Left lung (tissue), 10 donors: Measurements from ENCODE around the gene MRPL54. TPM values are rescaled to one million over a fixed set of nuclear protein-coding genes. Genes with fewer than 3 reads are reported as not detected.

Source experiments
- ATAC-seq: fragments of 200-7000 bp; cut with Tn5 transposase; one replicate; pipeline ENCODE4 v1.9.1; 2020; ENCODE audit warnings: moderate library complexity
- DNase-seq, 4 donors: peaks; one replicate each; pipeline ENCODE4 v3.0.0-alpha.2; 2013 to 2020
- H3K27ac ChIP-seq, 2 donors: fragments of 200-600 bp; sonication (generic) in 1 of 2; one replicate each; pipeline versions ENCODE4 v1.5.0 to v1.8.0; 2020 to 2021
- H3K27me3 ChIP-seq, 2 donors: fragments of 200-600 bp; sonication (generic) in 1 of 2; one replicate each; pipeline versions ENCODE4 v1.5.0 to v1.8.0; 2020 to 2021
- H3K36me3 ChIP-seq, 2 donors: fragments of 200-600 bp; sonication (generic) in 1 of 2; one replicate each; pipeline versions ENCODE4 v1.5.0 to v1.8.0; 2020 to 2021
- H3K4me1 ChIP-seq, 2 donors: fragments of 200-600 bp; one replicate each; pipeline ENCODE4 v1.8.0; 2021
- H3K4me3 ChIP-seq, 2 donors: fragments of 200-600 bp; sonication (generic) in 1 of 2; one replicate each; pipeline versions ENCODE4 v1.5.0 to v1.8.0; 2020 to 2021; ENCODE audit warnings: mild to moderate bottlenecking in 1 of 2
- H3K9me3 ChIP-seq, 2 donors: fragments of 200-600 bp; sonication (generic) in 1 of 2; one replicate each; pipeline versions ENCODE4 v1.5.0 to v1.8.0; 2020 to 2021
- CTCF ChIP-seq, 2 donors: fragments of 200-600 bp; sonication (generic) in 1 of 2; IDR thresholded peaks; one replicate each; pipeline versions ENCODE4 v1.5.0 to v1.8.0; 2021; ENCODE audit warnings: antibody characterized with exemption in 2 of 2
- intact Hi-C, 2 donors: fragments of 100-400 bp; cut with DNase I; formaldehyde crosslinking; loops; one replicate each; pipeline versions ENCODE4 v1.11.2 to v1.14.2; 2022
- polyA plus RNA-seq, 6 donors: library from polyadenylated mRNA; unstranded; fragments of 120-200 nt; gene quantifications; one replicate each; pipeline ENCODE4 v1.2.1, GENCODE V29; 2013; ENCODE audit not compliant: insufficient read length in 6 of 6
- total RNA-seq, 2 donors: library from RNA; stranded (reverse); fragmentation: NEBNext Ultra II Directional; extraction: Animal tissue kit (Norgen Biotek cat#: 25700); gene quantifications; one replicate each; pipeline ENCODE4 v1.2.1, GENCODE V29; 2021
- donor health status: DM: no; HTN: yes; CAD: no.
- donor health status: DM: no; HTN: no; CAD: no.

The MRPL54 gene
- total and polyA plus RNA-seq, 8 donors: 24.4 to 59.1 (median 31.7) TPM

GRCh38 chr19:3778899-3779723, 16.6 kb downstream of the MRPL54 start:
- peak in 1 of 4 donors; percentile 78 for DNase-seq
- H3K4me3 ChIP-seq: no peak overlapping the region
- no peak overlapping the region for H3K27ac ChIP-seq
- H3K9me3 ChIP-seq: peaks cover 0 to 22% of the 10 kb centered on the region in 2 donors
- H3K4me1 ChIP-seq: no peaks in the 10 kb centered on the region
- intact Hi-C loops: no loop called here
- no peaks in the 10 kb centered on the region for H3K36me3 ChIP-seq
- TF ChIP-seq CTCF (IDR thresholded peaks at IDR 0.05): no peak
- ATAC-seq: no peak
- H3K27me3 ChIP-seq: peaks cover 0 to 16% of the 10 kb centered on the region in 2 donors

- Histone ChIP-seq H3K36me3 (no peaks in the 10 kb centered on the region), H3K27ac (no peak overlapping the region), H3K4me3 (no peak overlapping the region), H3K4me1 (peaks cover 0 to 12% of the 10 kb centered on the region in 2 donors), H3K9me3 (peaks cover 0 to 22% of the 10 kb centered on the region in 2 donors), H3K27me3 (peaks cover 10 to 33% of the 10 kb centered on the region in 2 donors)
- intact Hi-C loops: no loop called here
- ATAC-seq: no peak
- no peak for TF ChIP-seq CTCF (IDR thresholded peaks at IDR 0.05)
- DNase-seq: no peak
Measured at GRCh38 chr19:3780786-3781304, 18.4 kb downstream of the MRPL54 start.

- Histone ChIP-seq H3K36me3 (no peaks in the 10 kb centered on the region), H3K4me3 (no peak overlapping the region), H3K9me3 (peaks cover 0 to 22% of the 10 kb centered on the region in 2 donors), H3K27ac (no peak overlapping the region), H3K27me3 (peaks cover 12 to 41% of the 10 kb centered on the region in 2 donors), H3K4me1 (peaks cover 0 to 17% of the 10 kb centered on the region in 2 donors)
- ATAC-seq: no peak
- intact Hi-C loops: no loop called here
- TF ChIP-seq CTCF (IDR thresholded peaks at IDR 0.05): no peak
- DNase-seq: no peak
Measured at GRCh38 chr19:3781603-3782002, 19.1 kb downstream of the MRPL54 start.

GRCh38 chr19:3782330-3782729, 19.8 kb downstream of the MRPL54 start:
- Histone ChIP-seq H3K27ac (no peak overlapping the region), H3K4me3 (no peak overlapping the region), H3K9me3 (peaks cover 0 to 22% of the 10 kb centered on the region in 2 donors), H3K36me3 (no peaks in the 10 kb centered on the region), H3K27me3 (peaks cover 12 to 48% of the 10 kb centered on the region in 2 donors), H3K4me1 (peaks cover 0 to 18% of the 10 kb centered on the region in 2 donors)
- DNase-seq: no peak
- intact Hi-C loops: no loop called here
- no peak for ATAC-seq
- TF ChIP-seq CTCF (IDR thresholded peaks at IDR 0.05): no peak

- Histone ChIP-seq H3K9me3 (peaks cover 0 to 22% of the 10 kb centered on the region in 2 donors), H3K27me3 (peaks cover 12 to 48% of the 10 kb centered on the region in 2 donors), H3K36me3 (no peaks in the 10 kb centered on the region), H3K4me3 (no peak overlapping the region), H3K27ac (no peak overlapping the region), H3K4me1 (peaks cover 0 to 18% of the 10 kb centered on the region in 2 donors)
- no peak for ATAC-seq
- TF ChIP-seq CTCF (IDR thresholded peaks at IDR 0.05): no peak
- DNase-seq: peak in 1 of 4 donors; percentile 54
- intact Hi-C loops: no loop called here
Measured at GRCh38 chr19:3782903-3783302, 20.4 kb downstream of the MRPL54 start.
